ENCODE results near the gene ZCCHC24.
A peak's percentile ranks its signal among the peaks of the same experiment; 100 is the strongest.
"Not testable (repeated sequence)": the region's sequence is repeated elsewhere in the genome, so short reads cannot be mapped to it uniquely, and the experiment has no call there.

ZCCHC24 gene

DNA sequence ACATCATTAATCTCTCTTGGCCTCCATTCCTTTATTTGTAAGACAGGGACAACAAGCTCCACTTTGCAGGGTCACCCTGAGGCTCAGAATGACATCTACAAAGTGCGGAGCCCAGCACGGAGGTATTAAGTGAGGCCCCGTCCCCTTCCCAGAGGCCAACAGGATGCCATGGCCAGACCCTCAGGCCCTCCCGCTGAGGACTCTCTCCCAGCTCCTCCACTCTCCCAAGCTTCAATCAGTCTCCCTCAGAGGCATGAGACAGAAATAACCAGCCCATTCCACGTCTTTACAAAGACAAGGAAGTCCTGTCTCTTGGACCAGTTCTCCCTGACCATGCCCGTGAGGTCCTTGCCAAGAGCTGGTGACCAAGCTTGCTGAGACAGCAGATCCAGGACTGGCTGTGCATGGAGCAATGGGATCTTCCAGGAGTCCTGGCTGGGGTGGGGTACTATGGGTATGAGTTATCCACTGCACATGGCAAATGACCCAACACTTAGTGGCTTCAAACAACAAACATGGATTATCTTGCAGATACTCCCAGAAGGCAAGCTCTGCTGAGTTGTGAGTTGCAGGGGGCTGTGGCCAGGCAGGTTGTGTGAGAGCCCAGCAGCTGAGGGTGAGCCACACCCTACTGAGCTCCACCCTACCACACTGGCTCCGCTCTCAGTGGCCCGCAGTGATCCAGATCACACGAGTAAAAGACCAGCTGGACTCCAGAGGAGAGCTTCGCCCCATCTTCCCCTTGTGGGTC is 102.4 kb downstream of the ZCCHC24 start:
- DNase-seq: peak; percentile 78

- no peak for DNase-seq
These were observed 103.1 kb downstream of the ZCCHC24 start for GRCh38 chr10:79342295-79342761.

GRCh38 chr10:79340646-79341244 is 104.7 kb downstream of the ZCCHC24 start:
- DNase-seq: no peak

GRCh38 chr10:79339266-79339665 is 106.2 kb downstream of the ZCCHC24 start:
- DNase-seq: no peak

DNA sequence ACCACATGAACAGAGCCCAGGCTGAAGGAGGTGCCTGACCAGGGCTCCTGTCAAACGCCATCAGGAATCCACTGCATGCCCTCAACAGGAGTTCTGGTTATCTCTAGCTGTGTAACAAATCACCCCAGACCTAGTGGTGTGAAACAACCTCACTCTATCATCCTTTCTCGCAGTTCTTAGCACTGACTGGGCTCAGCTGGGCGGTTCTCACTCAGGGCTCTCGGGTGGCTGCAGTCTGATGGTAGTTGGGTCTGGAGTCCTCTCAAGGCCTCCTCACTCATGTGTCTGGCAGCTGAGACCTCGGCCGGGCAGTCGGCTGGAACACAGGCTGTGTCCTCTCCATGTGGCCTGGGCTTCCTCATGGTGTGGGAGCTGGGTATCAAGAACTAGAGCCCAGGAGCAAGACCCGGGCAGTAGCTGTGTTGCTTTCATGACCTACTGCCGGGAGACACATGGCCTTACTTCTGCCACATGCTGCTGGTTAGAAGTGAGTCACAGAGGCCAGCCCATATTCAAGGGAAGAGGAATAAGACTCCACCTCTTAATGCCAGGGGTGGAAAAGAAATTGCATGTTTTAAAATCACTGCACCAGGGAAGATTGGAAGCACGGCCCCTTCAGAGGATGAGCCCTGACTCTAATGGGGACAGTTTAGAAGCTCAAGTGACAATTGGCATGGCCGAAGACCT is 107.5 kb downstream of the ZCCHC24 start:
- not testable (repeated sequence) for DNase-seq

- no peak for DNase-seq
These were observed 108.7 kb downstream of the ZCCHC24 start for GRCh38 chr10:79336739-79337138.

DNA sequence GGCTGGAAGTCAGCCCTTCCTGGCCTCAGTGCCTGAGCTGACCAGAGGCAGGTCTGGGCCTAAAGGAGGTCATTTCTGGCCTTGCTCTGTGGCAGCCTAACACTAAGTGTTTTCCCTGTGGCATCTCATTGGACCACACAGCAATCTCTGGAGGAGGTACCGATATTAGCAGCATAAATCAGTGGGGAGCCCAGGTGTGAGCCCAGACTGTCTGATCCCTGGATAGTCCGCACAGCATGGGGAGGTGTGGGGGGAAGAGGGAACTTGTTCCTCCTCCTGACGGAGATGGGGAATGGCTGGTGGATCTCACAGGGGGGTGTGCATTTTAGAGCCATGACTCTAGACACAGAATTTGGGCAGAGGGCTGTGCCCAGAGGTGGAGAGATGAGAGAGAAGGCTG is 109.1 kb downstream of the ZCCHC24 start:
- DNase-seq: no peak

DNA sequence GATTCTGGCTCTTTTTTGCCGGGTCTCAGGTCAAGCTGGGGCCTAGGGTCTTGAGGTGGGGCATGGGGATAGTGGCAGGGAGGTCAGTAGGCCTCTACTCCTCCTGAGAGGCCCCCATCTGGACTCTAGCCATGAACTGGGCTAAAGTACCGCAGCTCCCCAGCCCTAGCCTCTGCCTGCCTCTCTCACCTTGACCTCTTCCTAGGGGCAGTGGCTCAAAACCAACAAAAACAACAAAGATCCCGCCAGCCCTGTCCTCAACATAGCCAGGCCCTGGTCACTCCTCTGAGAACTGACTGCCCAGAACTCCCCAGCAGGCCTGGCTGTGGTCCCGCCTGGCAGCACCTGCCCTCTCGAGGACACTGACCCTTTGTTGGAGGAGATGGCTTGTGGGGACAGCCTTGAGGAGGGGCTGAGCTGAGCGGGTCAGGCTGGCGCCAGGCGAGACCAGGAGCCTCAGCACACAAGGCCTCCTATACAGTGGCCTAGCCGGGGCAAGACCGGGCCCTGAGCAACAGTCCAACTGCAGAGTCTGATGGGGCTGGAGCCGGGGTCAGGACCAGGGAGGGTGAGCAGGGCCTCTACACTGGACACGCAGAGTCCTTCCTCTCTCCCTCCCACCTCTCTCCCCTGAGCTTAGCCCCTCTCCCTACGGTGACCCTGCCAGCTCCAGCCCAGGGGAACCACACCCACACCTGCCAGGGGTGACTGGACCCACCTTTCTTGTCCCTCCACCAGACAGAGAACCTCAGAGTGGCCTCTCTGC is 109.8 kb downstream of the ZCCHC24 start:
- DNase-seq: no peak

- no peak for DNase-seq
These were observed 110.3 kb downstream of the ZCCHC24 start for GRCh38 chr10:79335094-79335469.

- no peak for DNase-seq
These were observed 110.9 kb downstream of the ZCCHC24 start for GRCh38 chr10:79334573-79334972.

DNA sequence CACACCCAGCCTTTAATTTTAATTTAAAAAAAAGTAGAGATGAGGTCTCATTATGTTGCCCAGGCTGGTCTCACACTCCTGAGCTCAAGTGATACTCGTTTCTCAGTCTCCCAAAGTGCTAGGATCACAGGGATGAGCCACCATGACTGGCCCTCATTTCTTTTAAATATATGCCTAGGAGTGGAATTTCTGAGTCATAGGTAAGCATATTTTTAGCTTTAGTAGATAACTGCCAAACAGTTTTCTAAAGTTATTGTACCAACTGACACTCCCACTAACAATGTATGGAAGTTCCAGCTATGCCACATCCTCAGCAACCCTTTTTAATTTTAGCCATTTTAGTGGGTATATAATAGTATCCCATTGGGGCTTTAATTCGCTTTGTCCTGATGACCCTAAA is 111.9 kb downstream of the ZCCHC24 start:
- no peak for DNase-seq

GRCh38 chr10:79332610-79333315 is 112.7 kb downstream of the ZCCHC24 start:
- not testable (repeated sequence) for DNase-seq
